Testis (tissue), 2 donors: ENCODE data around the gene CLEC2B.

Experiments
- POLR2A ChIP-seq: fragments of 450-650 bp; IDR thresholded peaks from one replicate; pipeline ENCODE4 v1.6.1; 2017; ENCODE audit warnings: antibody characterized with exemption, mild to moderate bottlenecking, moderate library complexity
- TF ChIP-seq, protein P1 (sequence below), 3 experiments: fragments of 450-650 bp in 2 of 3; fragments of 200-600 bp in 1 of 3; sonication (generic) in 1 of 3; IDR thresholded peaks; one replicate each; pipeline ENCODE4 v1.5.1; 2016 to 2019; ENCODE audit warnings: antibody characterized with exemption in 3 of 3, mild to moderate bottlenecking in 2 of 3, moderate library complexity in 1 of 3

DNA sequence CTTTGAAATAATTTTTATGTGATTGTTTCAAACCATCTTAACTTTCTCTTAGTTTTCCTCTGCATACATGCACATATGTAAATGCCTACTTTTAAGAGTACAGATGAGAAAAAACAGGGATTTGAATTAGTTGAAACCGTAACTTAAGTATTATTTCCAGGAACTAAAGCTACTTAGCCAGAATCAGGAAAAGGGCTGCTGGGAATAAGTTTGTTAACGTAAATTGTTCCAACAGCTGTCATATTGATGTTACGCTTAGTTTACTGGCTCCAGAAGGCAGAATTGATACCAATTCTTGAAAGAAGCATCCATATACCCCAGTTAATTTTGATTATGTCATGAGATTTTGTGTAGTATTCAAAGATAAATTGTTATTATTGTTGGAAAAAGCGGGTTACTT is 59.8 kb downstream of the CLEC2B start:
- TF ChIP-seq, protein P1, sequence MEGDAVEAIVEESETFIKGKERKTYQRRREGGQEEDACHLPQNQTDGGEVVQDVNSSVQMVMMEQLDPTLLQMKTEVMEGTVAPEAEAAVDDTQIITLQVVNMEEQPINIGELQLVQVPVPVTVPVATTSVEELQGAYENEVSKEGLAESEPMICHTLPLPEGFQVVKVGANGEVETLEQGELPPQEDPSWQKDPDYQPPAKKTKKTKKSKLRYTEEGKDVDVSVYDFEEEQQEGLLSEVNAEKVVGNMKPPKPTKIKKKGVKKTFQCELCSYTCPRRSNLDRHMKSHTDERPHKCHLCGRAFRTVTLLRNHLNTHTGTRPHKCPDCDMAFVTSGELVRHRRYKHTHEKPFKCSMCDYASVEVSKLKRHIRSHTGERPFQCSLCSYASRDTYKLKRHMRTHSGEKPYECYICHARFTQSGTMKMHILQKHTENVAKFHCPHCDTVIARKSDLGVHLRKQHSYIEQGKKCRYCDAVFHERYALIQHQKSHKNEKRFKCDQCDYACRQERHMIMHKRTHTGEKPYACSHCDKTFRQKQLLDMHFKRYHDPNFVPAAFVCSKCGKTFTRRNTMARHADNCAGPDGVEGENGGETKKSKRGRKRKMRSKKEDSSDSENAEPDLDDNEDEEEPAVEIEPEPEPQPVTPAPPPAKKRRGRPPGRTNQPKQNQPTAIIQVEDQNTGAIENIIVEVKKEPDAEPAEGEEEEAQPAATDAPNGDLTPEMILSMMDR (IDR thresholded peaks at IDR 0.05), result no peak
- TF ChIP-seq POLR2A, result no peak
